Fibroblast of skin of left biceps (primary cell): ENCODE measurements around the gene TSPAN17.
"Not testable (repeated sequence)": the region's sequence is repeated elsewhere in the genome, so short reads cannot be mapped to it uniquely, and the experiment has no call there.

Experiments used
- DNase-seq, 2 experiments: peaks; one replicate each; pipeline ENCODE4 v3.0.0-alpha.2; 2013; ENCODE audit warnings: low read depth in 2 of 2

TSPAN17 gene, protein sequence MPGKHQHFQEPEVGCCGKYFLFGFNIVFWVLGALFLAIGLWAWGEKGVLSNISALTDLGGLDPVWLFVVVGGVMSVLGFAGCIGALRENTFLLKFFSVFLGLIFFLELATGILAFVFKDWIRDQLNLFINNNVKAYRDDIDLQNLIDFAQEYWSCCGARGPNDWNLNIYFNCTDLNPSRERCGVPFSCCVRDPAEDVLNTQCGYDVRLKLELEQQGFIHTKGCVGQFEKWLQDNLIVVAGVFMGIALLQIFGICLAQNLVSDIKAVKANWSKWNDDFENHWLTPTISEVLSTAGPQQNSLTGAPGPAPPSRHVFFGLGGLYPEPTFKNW

DNA sequence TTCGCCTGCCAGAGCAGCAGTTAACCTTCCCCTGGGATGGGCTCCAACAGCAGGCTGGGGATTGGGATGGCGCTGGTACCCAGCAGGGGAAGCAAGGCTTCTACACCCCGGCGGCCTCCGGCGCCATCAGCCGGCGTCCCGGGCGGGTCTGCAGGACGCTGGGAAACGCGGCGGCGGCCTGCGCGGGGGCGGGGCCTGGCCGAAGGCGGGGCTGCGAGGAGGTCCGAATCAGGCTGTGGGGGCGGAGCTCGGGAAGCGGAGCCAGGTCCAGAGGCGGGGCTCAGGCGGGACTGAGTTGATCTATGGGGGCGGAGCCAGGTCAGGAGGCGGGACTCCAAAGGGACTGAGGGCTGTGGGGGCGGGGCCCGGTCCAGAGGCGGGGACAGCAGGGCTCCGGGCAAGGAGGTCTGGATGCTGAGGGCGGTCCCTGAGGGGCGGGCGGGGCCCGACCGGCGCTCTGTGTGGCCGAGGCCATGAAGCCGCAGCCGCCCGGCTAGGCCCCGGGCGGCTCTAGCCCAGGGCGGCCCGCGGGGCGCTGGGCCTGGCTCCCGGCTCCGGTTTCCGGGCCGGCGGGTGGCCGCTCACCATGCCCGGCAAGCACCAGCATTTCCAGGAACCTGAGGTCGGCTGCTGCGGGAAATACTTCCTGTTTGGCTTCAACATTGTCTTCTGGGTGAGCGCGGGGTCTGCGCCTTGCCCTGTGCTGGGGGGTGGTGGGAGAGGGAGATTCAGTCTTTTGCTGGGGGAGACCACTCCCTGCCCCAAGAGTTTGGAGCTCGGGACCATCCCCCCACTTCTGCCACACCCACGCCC, at the start of gene TSPAN17:
Gene TSPAN17, plus strand, starts transcription at position 455 of the 813 bp plus-strand sequence. Its CDS starts 132 bp downstream, at position 587.
- peak; percentile 96 to 97 for DNase-seq

GRCh38 chr5:176599749-176600430, 47.4 kb upstream of the TSPAN17 start:
- not testable (repeated sequence) for DNase-seq

DNA sequence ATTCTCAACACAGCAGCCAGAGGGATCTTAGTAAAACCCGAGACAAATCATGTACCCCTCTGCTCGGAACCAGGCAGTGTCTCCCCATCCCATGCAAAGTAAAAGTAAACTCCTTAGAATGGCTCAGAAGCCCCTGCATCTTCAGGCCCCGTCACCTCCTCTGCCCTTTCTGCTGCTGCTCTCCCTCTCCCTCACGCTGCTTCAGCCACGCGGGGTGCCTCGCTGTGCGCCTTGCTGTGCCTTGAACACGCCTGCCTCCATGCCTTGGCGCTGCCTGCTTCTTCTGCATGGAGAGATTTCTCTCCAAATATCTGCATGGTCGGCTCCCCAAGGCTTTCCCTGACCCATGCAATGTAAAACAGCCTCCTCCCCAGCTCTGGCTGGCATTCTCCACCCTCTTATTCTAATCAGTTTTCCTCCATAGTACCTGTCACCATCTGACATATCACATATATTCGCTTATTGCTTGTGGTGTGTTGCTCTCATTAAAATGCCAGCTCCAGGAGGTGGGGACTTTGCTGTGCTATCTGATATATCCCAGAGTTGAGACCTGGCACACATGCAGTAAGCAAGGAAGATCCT, 45.3 kb upstream of the TSPAN17 start:
- DNase-seq = no peak

DNA sequence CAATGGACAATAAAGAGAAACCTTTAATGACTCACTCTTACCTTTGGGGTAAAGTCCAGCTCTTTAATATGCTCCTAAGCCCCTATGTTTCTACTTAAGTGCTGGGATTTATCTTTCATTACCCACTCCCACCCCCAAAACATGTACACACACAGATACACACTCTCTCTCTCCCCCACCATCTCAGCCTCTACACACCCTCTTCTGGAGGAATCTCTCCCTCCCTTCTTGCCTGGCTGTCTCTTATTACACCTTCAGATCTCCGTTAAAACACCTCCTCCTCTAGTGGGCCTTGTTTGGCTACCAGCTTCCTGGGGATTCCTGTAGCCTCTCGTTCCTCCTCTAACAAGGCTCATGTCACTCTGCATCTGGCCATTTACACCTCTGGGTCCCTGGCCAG, 44.2 kb upstream of the TSPAN17 start:
- no peak for DNase-seq

DNA sequence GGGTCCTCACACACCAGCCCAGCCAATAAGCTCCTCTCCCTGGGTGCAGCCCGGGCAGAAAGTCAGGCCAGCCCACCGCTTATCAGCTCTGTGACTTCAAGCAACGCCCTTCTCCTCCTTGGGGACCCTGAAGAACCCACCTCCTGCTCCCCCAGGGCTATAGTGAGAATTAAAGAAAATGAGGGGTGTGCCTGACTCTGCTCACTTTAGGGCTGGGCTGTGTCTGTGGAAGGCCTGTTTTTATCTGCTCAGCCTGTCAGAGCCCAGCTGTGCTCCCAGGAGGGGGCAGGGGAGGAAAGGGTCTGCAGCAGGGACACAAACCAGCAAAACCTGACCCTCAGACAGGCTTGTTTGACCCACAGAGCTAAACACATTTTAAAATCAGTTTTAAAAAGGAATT, 41.3 kb upstream of the TSPAN17 start:
- no peak for DNase-seq

DNA sequence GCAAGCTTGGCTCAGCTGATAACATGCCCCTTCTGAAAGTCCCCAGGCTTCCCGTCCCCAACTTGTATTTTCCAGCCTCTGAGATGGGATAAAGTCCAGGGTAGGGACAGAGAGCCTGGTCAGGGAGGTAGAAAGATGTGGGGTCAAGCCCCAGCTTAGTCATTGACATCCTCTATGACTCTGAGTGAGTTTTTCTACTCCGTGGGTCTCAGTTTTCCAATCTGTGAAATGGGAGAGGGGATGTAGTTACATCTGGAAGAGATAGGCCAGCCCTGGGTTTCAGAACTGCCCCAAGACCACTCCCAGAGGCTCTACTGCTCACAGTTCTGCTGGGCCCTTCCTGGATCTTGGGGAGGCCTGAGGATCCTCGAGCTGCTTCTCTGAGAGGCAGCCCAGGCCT, 40.4 kb upstream of the TSPAN17 start:
- no peak for DNase-seq

DNA sequence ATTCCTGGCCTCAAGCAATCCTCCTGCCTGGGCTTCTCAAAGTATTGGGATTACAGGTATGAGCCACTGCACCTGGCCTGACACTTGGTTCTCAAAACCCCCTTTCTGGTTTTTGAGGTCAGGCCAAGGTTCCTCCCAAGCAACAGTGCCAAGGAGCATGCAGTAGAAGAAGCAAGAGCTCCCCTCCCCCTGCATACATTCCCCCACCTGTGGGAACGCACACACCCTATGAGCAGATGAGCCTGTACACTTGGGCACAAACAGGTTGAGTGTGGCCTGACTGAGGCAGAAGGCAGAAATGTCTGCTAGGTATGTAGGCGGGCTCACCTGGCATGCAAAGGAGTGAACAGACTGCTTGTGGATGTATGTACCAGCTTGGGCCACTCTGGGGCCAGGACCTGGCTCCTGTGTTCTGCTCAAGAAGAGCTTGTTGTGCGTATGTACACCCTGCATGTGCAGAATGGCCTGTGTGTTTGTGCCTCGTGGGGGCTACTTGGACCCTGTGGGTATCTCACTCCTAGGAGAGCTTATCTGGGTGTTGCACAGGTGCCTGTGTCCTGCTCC, 39.1 kb upstream of the TSPAN17 start:
- no peak for DNase-seq

DNA sequence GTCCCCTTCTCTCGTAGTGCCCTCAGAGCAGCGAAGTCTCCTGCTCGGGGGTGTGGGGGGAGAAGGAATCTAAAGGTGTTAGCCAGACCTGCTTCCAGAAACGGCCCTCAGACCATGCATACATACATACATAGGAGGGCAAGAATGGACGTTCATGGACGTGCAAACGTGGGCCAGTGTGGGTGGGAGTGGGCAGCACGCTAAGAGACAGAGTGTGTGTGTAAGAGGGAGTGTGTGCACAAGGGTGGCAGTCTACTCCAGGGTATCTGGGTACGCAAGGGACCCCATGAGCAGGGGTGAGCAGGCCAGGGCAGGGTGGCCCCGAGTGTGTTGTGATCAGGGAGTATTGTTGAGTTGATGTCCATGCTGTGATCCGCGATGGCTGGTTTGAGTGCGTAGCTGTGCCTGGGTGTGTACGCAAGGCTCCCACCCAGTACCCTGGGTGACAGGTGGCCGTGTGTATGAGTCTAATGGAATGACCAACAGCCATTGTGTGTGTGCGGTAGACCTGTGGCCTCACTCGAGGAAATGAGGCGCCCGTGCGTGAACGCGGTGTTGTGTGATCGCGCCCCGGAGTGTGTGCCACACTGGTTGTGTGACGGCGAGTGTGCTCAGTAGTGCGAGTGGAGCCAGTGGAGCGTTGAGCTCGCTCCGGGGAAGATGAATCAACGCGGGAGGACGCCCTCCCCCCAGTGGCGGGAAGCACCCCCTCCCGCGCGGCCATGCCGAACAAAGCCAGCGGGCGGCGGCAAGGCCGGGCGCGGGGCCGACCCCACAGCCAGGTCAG, 38.2 kb upstream of the TSPAN17 start:
- DNase-seq = no peak

DNA sequence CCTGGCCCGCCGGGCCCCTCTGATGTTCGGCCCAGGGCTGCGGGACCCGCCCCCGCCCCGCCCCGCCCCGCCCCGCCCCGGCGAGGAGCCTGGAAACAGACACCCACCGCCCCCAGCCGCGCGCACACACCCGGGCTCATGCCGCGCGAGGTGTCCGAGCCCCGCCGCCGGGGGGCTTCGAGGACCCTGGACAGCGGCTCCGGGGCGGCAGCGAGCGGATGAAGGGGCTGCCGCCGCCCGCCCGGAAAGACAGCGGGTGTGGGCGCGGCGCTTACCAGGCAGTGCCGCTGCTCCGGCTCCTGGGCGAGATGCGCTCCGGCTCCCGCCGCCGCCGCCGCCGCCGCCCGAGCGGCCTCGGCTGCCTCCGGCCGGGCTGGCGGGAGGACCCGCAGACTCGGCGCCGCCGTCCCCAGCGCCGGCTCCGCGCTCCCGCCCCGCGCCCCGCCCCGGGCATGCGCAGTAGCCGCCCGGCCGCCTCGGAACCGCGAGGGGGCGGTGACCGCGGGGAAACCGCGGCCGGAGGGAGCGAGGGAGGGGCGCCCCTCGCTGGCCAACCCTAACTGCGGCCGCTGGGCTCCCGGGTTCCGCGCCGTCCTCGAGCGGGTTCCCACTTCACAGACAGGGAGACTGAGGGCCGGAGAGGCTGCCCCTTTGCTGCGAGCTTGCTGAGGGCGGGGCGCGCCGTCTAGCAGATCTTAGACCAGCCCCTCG, 37.4 kb upstream of the TSPAN17 start, which contains the start of gene GPRIN1:
Gene GPRIN1, minus strand, starts transcription at position 433 of the 711 bp plus-strand sequence. CDS start 10,322 bp downstream, outside the sequence.
- no peak for DNase-seq

GRCh38 chr5:176610435-176610773, 36.9 kb upstream of the TSPAN17 start:
- no peak for DNase-seq

GRCh38 chr5:176611435-176611834, 35.8 kb upstream of the TSPAN17 start:
- peak; percentile 41 to 44 for DNase-seq

GRCh38 chr5:176612008-176612407, 35.3 kb upstream of the TSPAN17 start:
- no peak for DNase-seq

GRCh38 chr5:176612855-176613254, 34.4 kb upstream of the TSPAN17 start:
- DNase-seq = no peak

DNA sequence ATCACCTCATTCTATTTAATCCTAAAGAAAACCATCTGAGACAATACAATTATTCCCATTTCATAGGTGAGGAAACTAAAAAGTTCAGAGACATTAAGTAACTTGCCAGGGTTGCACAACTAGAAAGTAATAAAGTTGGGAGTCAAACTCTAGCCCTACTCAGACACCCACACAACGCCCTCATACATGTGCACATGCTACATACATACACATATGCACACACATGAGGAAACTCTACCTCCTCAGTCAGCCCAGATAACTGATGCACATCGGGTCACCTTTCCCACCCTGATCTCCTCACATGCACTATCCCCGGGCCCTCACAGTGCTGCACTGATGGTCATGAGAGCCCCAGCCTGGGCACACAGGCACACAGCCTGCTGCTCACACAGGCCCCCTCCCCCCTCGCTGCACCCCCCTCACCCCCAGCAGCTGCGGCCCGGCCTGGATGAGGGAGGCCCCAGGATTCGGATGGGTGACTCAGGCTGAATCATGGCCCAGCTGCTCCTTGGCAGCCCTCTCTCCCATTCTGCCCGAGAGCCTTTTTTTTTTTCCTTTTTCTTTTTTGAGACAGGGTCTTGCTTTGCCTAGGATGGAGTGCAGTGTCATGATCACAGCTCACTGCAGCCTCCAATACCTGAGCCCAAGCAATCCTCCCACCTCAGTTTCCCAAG, 32.3 kb upstream of the TSPAN17 start:
- peak in 1 of 2 experiments; percentile 27 for DNase-seq

DNA sequence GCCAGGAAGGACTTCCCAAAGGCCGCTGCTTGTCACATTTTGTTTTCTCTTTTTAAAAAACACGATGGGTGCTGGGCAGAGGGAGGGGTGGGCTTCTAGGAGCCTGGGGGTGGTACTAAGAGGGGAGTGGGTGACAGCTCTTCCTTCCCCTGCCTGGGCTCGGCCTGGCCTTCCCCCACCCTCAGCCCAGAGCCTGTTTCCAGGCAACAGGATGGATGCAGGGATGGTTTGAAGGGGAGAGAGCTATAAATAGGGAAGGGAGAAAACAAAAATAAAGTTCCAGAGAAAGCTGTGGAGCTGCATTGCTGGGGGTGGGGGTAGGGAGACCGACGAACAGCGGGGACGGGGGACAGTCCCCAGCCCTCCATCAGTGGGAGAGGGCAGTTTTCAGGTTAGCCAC, 30.8 kb upstream of the TSPAN17 start:
- no peak for DNase-seq

GRCh38 chr5:176618783-176619182, 28.5 kb upstream of the TSPAN17 start:
- DNase-seq = no peak

GRCh38 chr5:176619203-176619568, 28.1 kb upstream of the TSPAN17 start:
- DNase-seq = peak; percentile 57 to 64

DNA sequence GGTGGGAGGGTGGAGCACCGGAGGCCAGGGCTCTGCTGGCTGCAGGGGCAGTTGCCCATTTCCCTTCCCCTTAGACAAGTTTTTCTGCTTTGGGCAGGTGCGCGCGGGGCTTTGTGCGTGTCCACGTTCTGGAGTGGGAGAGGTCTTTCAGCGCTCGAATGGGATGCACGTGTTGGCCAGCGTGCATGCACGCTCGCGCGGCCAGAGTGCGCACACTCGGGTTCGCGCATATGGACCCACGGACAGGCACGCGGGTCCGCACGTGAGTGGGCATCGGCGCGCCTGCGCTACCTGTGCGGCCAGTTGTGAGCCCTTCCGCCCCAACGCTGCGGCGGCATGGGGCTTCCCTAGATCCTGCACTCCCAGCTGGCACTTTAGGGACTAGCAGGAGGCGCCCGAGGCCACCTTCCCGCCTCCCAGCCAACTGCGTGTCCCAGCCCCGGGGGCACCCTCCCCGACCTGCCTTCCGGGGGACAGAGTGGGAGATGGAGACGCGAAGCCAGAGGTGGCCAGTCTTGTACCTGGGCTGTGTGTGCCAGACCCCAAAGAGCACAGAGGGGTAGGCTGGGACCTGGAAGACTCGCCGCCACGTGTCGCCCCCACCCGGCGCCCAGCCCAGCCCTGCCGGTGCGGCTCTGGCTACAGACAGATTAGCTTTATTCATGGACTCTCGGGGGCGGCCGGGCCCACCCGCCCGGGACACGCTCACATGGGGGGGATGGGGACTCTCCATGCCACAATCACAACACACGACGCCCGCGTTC, 27.5 kb upstream of the TSPAN17 start:
- DNase-seq = no peak
